GM19193 (cell line): Measurements from ENCODE around the gene PTPN4.

ENCODE experiments used
- POLR2A ChIP-seq: IDR thresholded peaks from 4 replicates; pipeline ENCODE4 v1.6.1; 2011; ENCODE audit not compliant: insufficient read depth, insufficient read length; ENCODE audit errors: extremely low read depth

Gene PTPN4

DNA sequence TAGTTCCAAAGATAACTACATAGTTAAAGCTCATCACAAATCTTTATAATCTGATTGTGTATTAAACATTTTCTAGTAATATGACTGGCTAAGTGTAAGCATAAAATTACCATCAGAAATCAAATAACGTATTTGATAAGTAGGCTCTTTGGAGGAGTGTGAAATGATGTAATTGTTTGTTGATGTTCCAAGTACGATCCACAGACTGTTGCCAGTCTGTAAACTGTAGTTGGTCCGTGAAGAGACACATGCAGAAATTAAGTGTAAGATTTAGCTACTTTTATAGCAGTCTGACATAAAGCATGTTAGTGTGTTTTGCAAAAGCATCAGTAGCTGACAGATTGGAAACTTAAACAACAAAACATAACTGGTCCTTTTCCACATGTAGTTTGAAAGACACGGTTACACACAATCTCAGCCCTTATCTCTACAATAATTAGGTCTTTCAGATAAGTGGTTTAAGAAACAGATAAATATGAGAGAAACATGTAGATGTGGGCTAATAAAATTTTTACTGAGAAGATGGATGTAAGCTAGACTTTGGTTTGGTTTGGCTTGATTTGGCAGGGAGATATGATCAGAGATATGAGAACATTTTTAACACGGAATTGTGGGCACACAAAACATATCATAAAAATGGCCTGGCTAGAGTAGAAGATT is 138.1 kb downstream of the PTPN4 start:
- TF ChIP-seq POLR2A = no peak

DNA sequence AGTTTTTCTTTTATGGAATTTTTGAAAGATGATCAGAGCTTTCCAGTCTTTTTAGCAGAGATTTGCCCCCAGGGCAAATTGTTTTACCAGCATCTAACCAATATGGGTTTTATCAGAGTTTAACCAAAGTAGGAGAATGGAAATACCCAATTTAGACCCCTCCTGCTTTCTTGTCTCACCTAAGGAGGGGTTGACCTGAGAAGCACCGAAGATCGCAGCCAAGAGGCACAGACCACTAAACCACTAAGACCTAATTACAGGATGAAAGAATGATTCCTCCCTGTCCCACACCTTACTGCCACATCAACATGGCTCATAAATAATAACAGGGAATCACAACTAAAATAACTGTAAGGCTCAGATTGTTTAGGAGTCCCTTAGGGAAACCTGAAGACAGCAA is 141.3 kb downstream of the PTPN4 start:
- no peak for TF ChIP-seq POLR2A

DNA sequence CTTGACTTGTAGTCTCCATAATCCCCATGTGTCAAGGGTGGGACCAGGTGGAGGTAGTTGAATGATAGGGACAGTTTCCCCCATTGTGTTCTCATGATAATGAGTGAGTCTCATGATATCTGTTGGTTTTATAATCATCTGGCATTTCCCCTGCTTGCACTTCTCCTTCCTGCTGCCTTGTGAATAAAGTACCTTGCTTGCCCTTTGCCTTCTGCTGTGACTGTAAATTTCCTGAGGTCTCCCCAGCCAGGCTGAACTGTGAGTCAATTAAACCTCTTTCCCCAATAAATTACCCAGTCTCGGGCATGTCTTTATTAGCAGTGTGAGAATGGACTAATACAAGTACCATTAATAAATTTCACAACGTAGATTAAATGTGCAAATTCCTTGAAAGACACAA is 150.8 kb downstream of the PTPN4 start:
- TF ChIP-seq POLR2A = no peak

DNA sequence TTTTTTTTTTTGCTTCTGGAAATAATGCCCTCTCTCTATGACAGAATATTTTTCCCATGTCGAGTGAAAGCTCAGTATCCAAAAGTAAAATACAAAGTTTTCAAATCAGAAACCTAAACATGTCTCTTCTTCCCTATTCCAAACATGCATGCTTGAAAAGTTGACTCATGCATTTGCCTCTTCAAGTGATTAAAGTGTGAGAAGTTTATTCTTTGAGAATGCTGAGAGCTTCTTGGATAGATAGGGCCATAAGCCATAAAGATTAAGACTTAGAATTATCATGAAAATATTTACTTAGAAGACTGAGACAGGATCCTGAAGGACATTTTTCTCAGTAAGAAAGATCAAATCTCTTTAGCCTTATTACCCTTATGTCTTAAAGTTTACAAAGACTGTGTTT is 154.5 kb downstream of the PTPN4 start:
- TF ChIP-seq POLR2A = no peak

DNA sequence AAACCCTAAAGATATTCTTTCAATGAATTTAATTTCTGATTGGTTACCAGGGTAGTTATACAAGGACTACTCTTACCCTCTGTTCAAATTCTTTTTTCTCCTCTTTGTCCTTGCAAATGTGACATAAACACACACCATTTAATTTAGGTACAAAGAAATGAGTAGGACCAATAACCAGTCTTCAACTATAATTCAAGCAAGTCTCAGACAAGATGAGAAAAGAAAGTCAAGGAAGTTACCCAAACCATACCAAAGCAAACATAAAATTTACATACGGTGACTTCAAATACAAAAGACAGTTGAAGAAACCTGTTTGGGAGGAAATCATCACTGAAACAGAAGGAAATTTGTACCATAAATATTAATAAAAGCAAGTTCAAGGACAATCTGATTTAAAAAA is 162.1 kb downstream of the PTPN4 start:
- no peak for TF ChIP-seq POLR2A

DNA sequence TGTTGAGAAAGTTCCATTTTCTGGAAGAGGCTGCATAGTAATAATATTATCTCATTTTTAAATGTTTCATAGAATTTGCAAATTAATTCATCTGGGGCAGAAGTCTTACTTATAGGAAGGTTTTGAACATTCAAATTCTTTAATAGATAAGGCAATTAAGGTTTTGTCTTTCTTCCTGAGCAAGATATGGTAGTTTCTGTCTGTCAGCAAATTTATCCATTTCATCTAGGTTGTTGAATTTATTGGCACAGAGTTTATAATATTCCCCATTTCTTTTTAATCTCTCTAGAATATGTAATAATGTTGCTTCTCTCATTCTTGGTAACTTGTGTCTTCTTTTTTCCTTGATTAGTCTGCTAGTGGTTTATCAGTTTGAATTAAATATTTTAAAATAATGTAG is 163.0 kb downstream of the PTPN4 start:
- no peak for TF ChIP-seq POLR2A

DNA sequence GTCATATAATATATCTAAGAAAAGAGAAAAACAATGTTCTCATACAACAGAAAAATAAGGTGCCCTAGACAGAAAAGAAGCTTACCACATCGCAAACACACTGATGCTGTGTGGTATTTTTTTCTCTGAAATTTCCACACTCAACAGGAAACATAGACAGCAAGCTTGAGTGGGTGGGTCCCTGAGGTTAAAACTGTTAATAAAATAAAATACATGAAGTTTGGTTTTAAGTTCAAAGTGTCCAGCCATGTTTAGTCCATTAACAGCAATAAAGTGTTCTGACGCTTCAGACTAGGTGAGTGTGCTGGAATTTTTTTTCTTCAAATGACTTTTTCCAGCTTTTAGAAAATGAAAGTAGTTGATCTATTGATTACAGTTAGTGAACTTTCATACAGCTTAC is 169.8 kb downstream of the PTPN4 start:
- no peak for TF ChIP-seq POLR2A

DNA sequence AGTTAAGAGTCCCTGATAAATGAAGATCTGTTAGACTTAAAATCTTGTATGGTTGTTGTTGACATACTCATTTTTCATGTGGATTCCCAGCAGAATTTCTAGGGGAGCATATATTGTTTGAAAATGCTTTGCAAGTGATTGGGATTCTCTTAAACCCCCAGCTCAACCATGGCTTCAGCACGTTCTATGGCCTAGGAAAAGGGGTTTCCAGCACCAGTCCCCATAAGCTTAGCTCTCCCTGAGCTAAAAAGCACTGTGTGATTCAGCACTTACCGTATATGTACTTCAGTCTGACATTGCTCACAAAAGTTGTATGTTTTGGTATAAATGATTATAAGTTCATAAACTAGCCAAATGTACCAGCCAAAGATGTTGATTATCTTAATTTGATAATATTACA is 173.1 kb downstream of the PTPN4 start:
- TF ChIP-seq POLR2A = no peak

DNA sequence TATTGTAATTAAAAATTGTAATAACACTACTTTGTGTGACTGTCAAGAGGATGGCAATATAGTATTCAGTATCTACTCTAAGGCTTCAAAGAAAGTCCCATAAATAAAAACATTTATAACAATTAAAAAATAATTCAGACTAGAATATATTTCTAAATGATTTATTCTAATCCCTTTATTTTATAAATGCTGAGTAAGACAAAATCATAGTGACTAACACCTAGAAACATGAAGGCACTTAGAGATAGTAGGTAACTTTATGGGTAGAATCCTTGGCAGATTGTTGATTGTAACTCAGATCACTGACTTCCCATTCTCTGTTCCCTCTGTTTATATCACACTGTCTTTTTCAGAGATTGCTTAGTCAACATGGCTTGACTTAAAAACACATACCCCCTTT is 174.6 kb downstream of the PTPN4 start:
- no peak for TF ChIP-seq POLR2A

DNA sequence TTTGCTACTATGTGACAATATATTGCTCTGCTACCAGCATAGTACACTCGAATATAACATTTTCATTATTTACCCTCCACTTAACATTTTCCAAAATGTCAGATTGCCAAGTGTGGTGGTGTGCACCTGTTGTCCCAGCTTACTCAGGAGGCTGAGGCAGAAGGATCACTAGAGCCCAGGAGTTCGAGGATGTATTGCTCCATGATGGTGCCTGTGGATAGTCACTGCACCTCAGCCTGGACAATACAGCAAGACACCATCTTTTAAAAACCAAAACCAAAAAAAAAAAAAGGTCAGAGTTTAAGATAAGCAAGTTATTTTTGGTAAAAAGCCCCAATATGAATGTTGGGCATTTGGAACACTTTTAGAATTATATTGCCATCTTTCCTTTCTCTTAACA is 178.0 kb downstream of the PTPN4 start:
- TF ChIP-seq POLR2A = no peak

DNA sequence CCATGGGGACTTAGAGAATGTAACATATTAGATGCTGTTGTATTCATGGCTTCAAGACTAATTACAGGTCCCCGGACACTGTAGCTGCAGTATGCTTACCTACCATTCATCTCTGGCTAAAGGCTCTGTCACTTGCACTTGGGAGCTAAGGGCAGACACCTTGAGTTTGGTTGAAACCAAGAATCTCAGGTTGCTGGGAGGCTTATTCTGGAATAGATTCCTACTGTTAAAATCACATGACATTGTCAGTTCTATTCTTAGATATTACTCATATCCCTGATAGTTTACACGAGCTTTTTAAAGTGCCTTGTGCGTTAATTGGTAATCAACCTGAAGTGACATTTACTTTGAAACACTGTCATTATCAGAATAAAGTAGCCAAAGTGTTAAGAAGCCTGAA is 180.2 kb downstream of the PTPN4 start:
- no peak for TF ChIP-seq POLR2A

DNA sequence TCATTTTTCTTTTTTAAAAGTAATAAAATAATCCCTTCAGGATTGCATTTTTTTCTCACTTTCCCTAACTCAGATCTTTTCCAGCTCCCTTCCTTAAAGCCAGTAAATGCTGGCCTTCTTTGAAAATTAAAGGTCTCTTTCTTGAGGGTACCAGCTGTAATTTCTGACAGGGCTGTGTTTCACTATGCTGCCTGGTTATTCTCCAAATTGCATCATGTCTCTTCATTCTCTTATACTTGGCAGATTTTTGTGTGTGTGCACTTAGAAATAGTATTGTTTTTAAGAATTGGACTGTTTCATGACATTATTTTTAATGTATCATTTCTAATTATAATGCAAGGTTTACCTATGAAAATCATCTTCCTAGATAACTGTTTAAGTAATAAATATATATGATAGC is 181.1 kb downstream of the PTPN4 start:
- no peak for TF ChIP-seq POLR2A

DNA sequence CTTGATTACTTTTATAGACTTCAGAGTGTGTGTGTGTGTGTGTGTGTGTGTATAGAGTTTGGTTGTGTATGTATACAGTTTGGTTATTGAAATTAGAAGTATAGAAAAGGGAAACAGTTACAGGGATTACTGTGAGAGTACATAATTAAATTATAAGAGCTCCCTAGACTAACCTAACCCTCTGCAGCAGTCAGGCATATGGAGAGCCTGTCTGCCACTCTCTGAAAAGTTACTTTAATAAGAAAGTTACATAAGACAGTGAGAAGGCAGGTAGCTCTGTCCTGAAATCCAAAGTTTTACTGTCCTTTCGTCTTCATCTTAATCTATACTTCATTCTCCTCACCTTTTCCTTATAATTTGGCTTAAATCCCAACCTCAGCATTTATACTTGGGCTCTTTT is 181.7 kb downstream of the PTPN4 start:
- TF ChIP-seq POLR2A = no peak

DNA sequence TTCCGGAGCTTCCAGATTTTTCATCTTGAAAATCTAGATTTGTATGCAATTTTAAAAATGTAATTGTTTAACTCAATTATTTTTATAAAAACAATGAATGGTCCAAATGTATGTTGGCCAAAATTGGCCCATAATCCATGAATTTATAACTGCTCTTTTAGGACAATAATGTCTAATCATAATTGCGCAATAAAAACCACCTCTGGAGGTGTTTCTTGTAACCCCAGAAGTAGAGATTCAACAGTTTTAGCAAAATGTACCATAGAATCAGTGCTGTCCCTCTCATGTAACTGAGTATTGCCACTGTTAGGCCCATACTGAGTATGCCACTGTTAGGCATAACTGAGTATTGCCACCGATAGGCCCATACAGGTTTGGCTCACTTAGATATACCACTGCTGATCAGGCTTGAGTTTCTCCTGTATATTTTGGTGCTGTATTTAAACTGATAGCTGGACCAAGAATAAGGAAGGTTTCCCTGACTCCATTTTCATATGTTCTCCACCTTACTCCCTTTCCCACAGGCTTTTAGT is 182.3 kb downstream of the PTPN4 start:
- no peak for TF ChIP-seq POLR2A

DNA sequence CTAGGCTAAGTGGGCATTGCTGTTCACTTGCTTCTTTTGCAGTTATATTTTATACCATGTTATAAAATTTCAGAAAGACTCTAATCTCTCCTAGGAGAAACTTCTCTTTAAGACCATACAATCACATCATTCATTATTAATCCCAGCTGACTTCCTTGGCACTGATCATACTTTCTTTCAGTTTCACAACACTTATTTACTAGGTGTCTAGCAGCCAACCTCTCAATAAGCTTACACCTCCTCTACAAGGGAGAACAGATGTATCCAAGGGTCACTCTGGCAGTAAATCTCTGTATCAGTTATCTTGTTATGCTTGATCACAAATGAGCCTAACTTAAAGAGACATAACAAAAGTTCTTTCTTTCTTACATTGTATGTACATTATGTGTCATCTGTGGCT is 183.3 kb downstream of the PTPN4 start:
- no peak for TF ChIP-seq POLR2A

DNA sequence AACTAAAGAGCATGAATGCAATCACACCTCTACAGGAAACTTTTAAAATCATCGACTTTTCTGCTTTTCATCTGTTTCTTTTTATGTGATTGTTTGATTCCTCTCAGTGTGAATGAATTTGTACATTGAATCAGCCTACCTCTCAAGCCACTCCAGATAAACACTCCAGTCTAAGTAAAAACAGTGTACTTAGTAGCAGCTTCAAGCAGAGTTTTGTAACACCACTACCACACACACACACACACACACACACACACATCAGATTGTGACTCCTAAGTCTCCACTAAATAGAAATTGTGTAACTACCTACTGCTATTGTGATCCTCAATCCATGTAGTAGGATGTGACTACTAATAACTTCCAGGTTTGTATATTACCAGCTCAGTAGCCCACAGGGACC is 187.8 kb downstream of the PTPN4 start:
- no peak for TF ChIP-seq POLR2A

DNA sequence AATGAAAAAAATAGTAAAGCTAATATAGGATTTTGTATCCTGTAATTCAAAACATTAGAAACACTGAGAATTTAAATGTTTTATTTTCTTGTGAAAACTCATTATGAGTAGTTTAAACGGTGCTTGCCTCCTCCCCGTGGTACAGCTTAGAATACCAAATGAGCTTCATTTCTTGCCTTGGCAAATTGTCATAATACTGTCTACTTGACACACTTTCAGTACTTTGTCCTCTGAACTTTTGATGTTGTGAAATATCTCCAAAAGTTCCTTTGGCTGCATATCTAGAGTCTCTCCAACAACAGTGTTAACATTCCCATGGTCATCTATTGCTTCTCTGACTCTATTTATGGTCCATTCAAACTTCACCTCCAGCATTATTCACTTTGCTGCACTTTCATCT is 191.2 kb downstream of the PTPN4 start:
- no peak for TF ChIP-seq POLR2A
